ENCODE measurements around the gene FLNB. TPM values are rescaled to one million over a fixed set of nuclear protein-coding genes. Genes with fewer than 3 reads are reported as not detected.

The FLNB gene
- total RNA-seq, 1 experiment from 2014 or later, result 309 TPM

GRCh38 chr3:58035524-58036255 lies 27.5 kb downstream of the FLNB start:
- ChIA-PET CTCF (no interaction called here), POLR2A (no interaction called here)
- BruUV-seq (replicated peaks), result TSS peak; percentile 23
- Histone ChIP-seq H3K36me3 (ENCODE audit: control insufficient read depth, insufficient read depth, low read length) (no peaks in the 10 kb centered on the region), H3K27me3 (ENCODE audit: control insufficient read depth, insufficient read depth, low read length) (no peaks in the 10 kb centered on the region), H3K27ac (ENCODE audit: low read length) (peak overlapping the region; percentile 96), H3K4me3 (ENCODE audit: low read depth in 2 of 2, low read length in 2 of 2) (no peak overlapping the region), H3K9me3 (ENCODE audit: control insufficient read depth, insufficient read depth, low read depth, low read length) (no peaks in the 10 kb centered on the region), H3K4me1 (ENCODE audit: control insufficient read depth, insufficient read depth, low read length) (peaks cover 80% of the 10 kb centered on the region)
- TF ChIP-seq, protein P1, sequence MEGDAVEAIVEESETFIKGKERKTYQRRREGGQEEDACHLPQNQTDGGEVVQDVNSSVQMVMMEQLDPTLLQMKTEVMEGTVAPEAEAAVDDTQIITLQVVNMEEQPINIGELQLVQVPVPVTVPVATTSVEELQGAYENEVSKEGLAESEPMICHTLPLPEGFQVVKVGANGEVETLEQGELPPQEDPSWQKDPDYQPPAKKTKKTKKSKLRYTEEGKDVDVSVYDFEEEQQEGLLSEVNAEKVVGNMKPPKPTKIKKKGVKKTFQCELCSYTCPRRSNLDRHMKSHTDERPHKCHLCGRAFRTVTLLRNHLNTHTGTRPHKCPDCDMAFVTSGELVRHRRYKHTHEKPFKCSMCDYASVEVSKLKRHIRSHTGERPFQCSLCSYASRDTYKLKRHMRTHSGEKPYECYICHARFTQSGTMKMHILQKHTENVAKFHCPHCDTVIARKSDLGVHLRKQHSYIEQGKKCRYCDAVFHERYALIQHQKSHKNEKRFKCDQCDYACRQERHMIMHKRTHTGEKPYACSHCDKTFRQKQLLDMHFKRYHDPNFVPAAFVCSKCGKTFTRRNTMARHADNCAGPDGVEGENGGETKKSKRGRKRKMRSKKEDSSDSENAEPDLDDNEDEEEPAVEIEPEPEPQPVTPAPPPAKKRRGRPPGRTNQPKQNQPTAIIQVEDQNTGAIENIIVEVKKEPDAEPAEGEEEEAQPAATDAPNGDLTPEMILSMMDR (IDR thresholded peaks at IDR 0.05), result no peak
- TF ChIP-seq SIN3A (IDR thresholded peaks at IDR 0.05; ENCODE audit: borderline replicate concordance, insufficient read depth, low read depth, low read length), result no peak
- no peak for TF ChIP-seq REST (IDR thresholded peaks at IDR 0.05; ENCODE audit: insufficient read depth in 1 of 2, low read depth in 2 of 2, low read length in 1 of 2)
- no peak for TF ChIP-seq TCF7L2 (IDR thresholded peaks at IDR 0.05; ENCODE audit: low read depth, low read length)
- TF ChIP-seq POLR2AphosphoS5 (IDR thresholded peaks at IDR 0.05; ENCODE audit: low read depth, low read length), result no peak
- ATAC-seq (no peak), DNase-seq (ENCODE audit: low read depth, low spot score) (no peak)
- in situ Hi-C loops (cut with HindIII; ENCODE audit: low pct_unique_long_range_greater_than_20kb, low sequenced_read_pairs) (no loop called here), intact Hi-C loops (cut with micrococcal nuclease; ENCODE audit: unreplicated experiment) (no loop called here)

GRCh38 chr3:58036293-58037032 lies 28.2 kb downstream of the FLNB start:
- in situ Hi-C loops (cut with HindIII; ENCODE audit: low pct_unique_long_range_greater_than_20kb, low sequenced_read_pairs) (no loop called here), intact Hi-C loops (cut with micrococcal nuclease; ENCODE audit: unreplicated experiment) (no loop called here)
- H3K4me1 ChIP-seq (ENCODE audit: control insufficient read depth, insufficient read depth, low read length), result peaks cover 88% of the 10 kb centered on the region
- ChIA-PET POLR2A (interaction anchor here (0.6 kb wide), 1 partner anchor 14 kb away, joined by 3 read pairs; no protein-coding TSS in a partner anchor), CTCF (no interaction called here)
- no peaks in the 10 kb centered on the region for H3K36me3 ChIP-seq (ENCODE audit: control insufficient read depth, insufficient read depth, low read length)
- no peaks in the 10 kb centered on the region for H3K27me3 ChIP-seq (ENCODE audit: control insufficient read depth, insufficient read depth, low read length)
- H3K9me3 ChIP-seq (ENCODE audit: control insufficient read depth, insufficient read depth, low read depth, low read length), result no peaks in the 10 kb centered on the region
- TF ChIP-seq, protein P1 (IDR thresholded peaks at IDR 0.05), result no peak
- no peak for TF ChIP-seq SIN3A (IDR thresholded peaks at IDR 0.05; ENCODE audit: borderline replicate concordance, insufficient read depth, low read depth, low read length)
- DNase-seq (ENCODE audit: low read depth, low spot score) (no peak), ATAC-seq (no peak)
- H3K27ac ChIP-seq (ENCODE audit: low read length), result peak overlapping the region; percentile 96
- no peak overlapping the region for H3K4me3 ChIP-seq (ENCODE audit: low read depth in 2 of 2, low read length in 2 of 2)
- BruUV-seq (replicated peaks), result no TSS peak

All from Panc1 (cell line).